ENCODE results near the gene PCMTD2. TPM values are rescaled to one million over a fixed set of nuclear protein-coding genes. Genes with fewer than 3 reads are reported as not detected.
A peak's percentile ranks its signal among the peaks of the same experiment; 100 is the strongest.

PCMTD2 gene
- polyA plus RNA-seq, 3 donors, result 26.5 to 49.1 (median 27.6) TPM

- no peaks in the 10 kb centered on the region for H3K4me1 Mint-ChIP-seq
- no peak for DNase-seq
- H3K9ac ChIP-seq (ENCODE audit: insufficient read depth, low read length, poor library complexity, severe bottlenecking), result no peak overlapping the region
Measured at GRCh38 chr20:64223526-64224067, 32.0 kb upstream of the PCMTD2 start.

GRCh38 chr20:64224351-64225170 lies 31.0 kb upstream of the PCMTD2 start:
- Mint-ChIP-seq H3K36me3 (no peaks in the 10 kb centered on the region), H3K4me1 (no peaks in the 10 kb centered on the region), H3K9me3 (no peaks in the 10 kb centered on the region), H3K27me3 (ENCODE audit: low read depth in 3 of 3) (peaks cover 0 to 2% (median 1%) of the 10 kb centered on the region in 3 donors), H3K27ac (peak overlapping the region in 1 of 7 donors; percentile 14), H3K4me3 (no peak overlapping the region)
- H3K79me2 ChIP-seq (ENCODE audit: insufficient read depth, low read length), result no peaks in the 10 kb centered on the region
- no peak for DNase-seq
- H3K9ac ChIP-seq (ENCODE audit: insufficient read depth, low read length, poor library complexity, severe bottlenecking), result no peak overlapping the region
- H3K4me3 ChIP-seq (replicated peaks in 1 of 3; ENCODE audit: low read depth in 2 of 3, low read length in 3 of 3), result no peak overlapping the region
- no peak overlapping the region for H3K27ac ChIP-seq (ENCODE audit: low read depth in 1 of 2, low read length in 2 of 2)
- WGBS (ENCODE audit: insufficient coverage), result 86% methylated on average over 9 of the region's 10 CpGs
- no peak overlapping the region for H2AFZ ChIP-seq (ENCODE audit: insufficient read depth, low read depth, low read length, poor library complexity, severe bottlenecking)
- no peaks in the 10 kb centered on the region for H3K4me1 ChIP-seq (ENCODE audit: control insufficient read depth in 1 of 2, insufficient read depth in 2 of 2, low read length in 2 of 2)
- intact Hi-C loops (cut with micrococcal nuclease), result no loop called here
- no peaks in the 10 kb centered on the region for H4K20me1 ChIP-seq (ENCODE audit: insufficient read depth, low read length)
- H3K27me3 ChIP-seq (ENCODE audit: control insufficient read depth in 2 of 2, insufficient read depth in 2 of 2, low read length in 2 of 2), result no peaks in the 10 kb centered on the region
- no peaks in the 10 kb centered on the region for H3K9me3 ChIP-seq (replicated peaks in 1 of 2; ENCODE audit: control insufficient read depth in 1 of 2, insufficient read depth in 1 of 2, low read length in 2 of 2)
- TF ChIP-seq CTCF (IDR thresholded peaks at IDR 0.05), result no peak
- no peak overlapping the region for H3K4me2 ChIP-seq (replicated peaks; ENCODE audit: extremely low read depth, low read length, poor library complexity, severe bottlenecking)
- H3K36me3 ChIP-seq (replicated peaks in 1 of 2; ENCODE audit: control insufficient read depth in 1 of 2, insufficient read depth in 2 of 2, low read length in 2 of 2), result no peaks in the 10 kb centered on the region

More at GRCh38 chr20:64223526-64224067, 32.0 kb upstream of the PCMTD2 start:
- Histone ChIP-seq H3K36me3 (replicated peaks in 1 of 2; ENCODE audit: control insufficient read depth in 1 of 2, insufficient read depth in 2 of 2, low read length in 2 of 2) (no peaks in the 10 kb centered on the region), H3K27me3 (ENCODE audit: control insufficient read depth in 2 of 2, insufficient read depth in 2 of 2, low read length in 2 of 2) (no peaks in the 10 kb centered on the region), H3K79me2 (ENCODE audit: insufficient read depth, low read length) (no peaks in the 10 kb centered on the region), H3K27ac (ENCODE audit: low read depth in 1 of 2, low read length in 2 of 2) (no peak overlapping the region), H3K9me3 (replicated peaks in 1 of 2; ENCODE audit: control insufficient read depth in 1 of 2, insufficient read depth in 1 of 2, low read length in 2 of 2) (no peaks in the 10 kb centered on the region), H2AFZ (ENCODE audit: insufficient read depth, low read depth, low read length, poor library complexity, severe bottlenecking) (no peak overlapping the region), H3K4me3 (replicated peaks in 1 of 3; ENCODE audit: low read depth in 2 of 3, low read length in 3 of 3) (no peak overlapping the region), H3K4me1 (ENCODE audit: control insufficient read depth in 1 of 2, insufficient read depth in 2 of 2, low read length in 2 of 2) (no peaks in the 10 kb centered on the region), H3K4me2 (replicated peaks; ENCODE audit: extremely low read depth, low read length, poor library complexity, severe bottlenecking) (no peak overlapping the region), H4K20me1 (ENCODE audit: insufficient read depth, low read length) (no peaks in the 10 kb centered on the region)
- WGBS (ENCODE audit: insufficient coverage), result 87% methylated on average over 9 of the region's 13 CpGs
- Mint-ChIP-seq H3K27ac (peak overlapping the region in 1 of 7 donors; percentile 8), H3K27me3 (ENCODE audit: low read depth in 3 of 3) (peaks cover 1 to 3% (median 2%) of the 10 kb centered on the region in 3 donors), H3K9me3 (no peaks in the 10 kb centered on the region), H3K36me3 (no peaks in the 10 kb centered on the region), H3K4me3 (no peak overlapping the region)
- no peak for TF ChIP-seq CTCF (IDR thresholded peaks at IDR 0.05)
- intact Hi-C loops (cut with micrococcal nuclease), result no loop called here
